Esophagus squamous epithelium (tissue), 4 donors: Measurements from ENCODE around the gene MYL6.
A peak's percentile ranks its signal among the peaks of the same experiment; 100 is the strongest.

Source experiments
- POLR2A ChIP-seq, 4 donors: fragments of 450-650 bp; IDR thresholded peaks; one replicate each; pipeline ENCODE4 v1.6.1; 2017; ENCODE audit warnings: antibody characterized with exemption in 4 of 4, mild to moderate bottlenecking in 4 of 4, moderate library complexity in 3 of 4
- TF ChIP-seq, protein P1 (sequence below), 6 experiments: fragments of 450-650 bp in 4 of 6; fragments of 200-600 bp in 2 of 6; sonication (generic) in 2 of 6; IDR thresholded peaks; one replicate each; pipeline ENCODE4 v1.5.1; 2016 to 2019; ENCODE audit warnings: antibody characterized with exemption in 6 of 6, mild to moderate bottlenecking in 4 of 6, moderate library complexity in 4 of 6

DNA sequence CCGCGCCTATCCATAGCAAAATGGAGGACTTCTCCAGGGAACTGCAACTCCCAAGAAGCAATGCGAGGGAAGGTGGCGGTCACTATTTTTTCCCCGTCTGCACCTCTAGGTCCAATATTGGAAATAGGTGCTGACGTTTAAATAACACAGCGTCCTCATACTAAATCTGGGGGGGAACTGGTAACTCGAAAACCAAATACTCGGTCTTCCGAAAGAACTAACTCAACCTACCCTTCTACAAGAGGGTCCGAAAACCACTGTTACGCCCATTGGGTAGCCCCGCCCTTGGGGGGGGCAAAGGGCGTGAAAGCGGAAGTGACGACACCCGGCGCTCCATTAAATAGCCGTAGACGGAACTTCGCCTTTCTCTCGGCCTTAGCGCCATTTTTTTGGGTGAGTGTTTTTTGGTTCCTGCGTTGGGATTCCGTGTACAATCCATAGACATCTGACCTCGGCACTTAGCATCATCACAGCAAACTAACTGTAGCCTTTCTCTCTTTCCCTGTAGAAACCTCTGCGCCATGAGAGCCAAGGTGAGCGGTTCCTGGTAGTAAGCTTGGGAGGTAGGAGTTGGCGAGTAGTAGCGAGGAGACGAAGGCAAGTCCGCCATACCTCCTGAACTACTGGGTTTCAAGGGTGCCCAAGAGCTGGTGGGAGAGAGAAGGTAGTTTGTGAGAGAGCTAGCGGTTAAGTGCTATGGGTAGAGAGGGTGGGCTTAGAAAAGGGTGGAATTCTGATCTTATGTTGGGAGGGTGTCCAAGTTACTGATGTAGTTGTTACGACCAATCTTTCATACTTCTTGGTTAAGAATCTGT is 41.7 kb upstream of the MYL6 start, which contains the start of gene RPL41:
- TF ChIP-seq, protein P1, sequence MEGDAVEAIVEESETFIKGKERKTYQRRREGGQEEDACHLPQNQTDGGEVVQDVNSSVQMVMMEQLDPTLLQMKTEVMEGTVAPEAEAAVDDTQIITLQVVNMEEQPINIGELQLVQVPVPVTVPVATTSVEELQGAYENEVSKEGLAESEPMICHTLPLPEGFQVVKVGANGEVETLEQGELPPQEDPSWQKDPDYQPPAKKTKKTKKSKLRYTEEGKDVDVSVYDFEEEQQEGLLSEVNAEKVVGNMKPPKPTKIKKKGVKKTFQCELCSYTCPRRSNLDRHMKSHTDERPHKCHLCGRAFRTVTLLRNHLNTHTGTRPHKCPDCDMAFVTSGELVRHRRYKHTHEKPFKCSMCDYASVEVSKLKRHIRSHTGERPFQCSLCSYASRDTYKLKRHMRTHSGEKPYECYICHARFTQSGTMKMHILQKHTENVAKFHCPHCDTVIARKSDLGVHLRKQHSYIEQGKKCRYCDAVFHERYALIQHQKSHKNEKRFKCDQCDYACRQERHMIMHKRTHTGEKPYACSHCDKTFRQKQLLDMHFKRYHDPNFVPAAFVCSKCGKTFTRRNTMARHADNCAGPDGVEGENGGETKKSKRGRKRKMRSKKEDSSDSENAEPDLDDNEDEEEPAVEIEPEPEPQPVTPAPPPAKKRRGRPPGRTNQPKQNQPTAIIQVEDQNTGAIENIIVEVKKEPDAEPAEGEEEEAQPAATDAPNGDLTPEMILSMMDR (IDR thresholded peaks at IDR 0.05) = peak in 1 of 6 experiments; percentile 25
- TF ChIP-seq POLR2A (IDR thresholded peaks at IDR 0.05) = peak in 3 of 4 donors; percentile 81 to 97 (median 95)
